ENCODE results near the gene DNAAF1.

DNAAF1 gene

GRCh38 chr16:84191466-84191865 is 46.4 kb downstream of the DNAAF1 start:
- DNase-seq (ENCODE audit: low read depth), result no peak
- TF ChIP-seq, protein P1, sequence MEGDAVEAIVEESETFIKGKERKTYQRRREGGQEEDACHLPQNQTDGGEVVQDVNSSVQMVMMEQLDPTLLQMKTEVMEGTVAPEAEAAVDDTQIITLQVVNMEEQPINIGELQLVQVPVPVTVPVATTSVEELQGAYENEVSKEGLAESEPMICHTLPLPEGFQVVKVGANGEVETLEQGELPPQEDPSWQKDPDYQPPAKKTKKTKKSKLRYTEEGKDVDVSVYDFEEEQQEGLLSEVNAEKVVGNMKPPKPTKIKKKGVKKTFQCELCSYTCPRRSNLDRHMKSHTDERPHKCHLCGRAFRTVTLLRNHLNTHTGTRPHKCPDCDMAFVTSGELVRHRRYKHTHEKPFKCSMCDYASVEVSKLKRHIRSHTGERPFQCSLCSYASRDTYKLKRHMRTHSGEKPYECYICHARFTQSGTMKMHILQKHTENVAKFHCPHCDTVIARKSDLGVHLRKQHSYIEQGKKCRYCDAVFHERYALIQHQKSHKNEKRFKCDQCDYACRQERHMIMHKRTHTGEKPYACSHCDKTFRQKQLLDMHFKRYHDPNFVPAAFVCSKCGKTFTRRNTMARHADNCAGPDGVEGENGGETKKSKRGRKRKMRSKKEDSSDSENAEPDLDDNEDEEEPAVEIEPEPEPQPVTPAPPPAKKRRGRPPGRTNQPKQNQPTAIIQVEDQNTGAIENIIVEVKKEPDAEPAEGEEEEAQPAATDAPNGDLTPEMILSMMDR (IDR thresholded peaks at IDR 0.05; ENCODE audit: control insufficient read depth, insufficient read depth, low read depth, low read length, missing control alignments), result no peak
- no peak overlapping the region for H3K4me3 ChIP-seq (ENCODE audit: control insufficient read depth, low read depth, low read length)

GRCh38 chr16:84193480-84193879 is 48.4 kb downstream of the DNAAF1 start:
- TF ChIP-seq, protein P1 (IDR thresholded peaks at IDR 0.05; ENCODE audit: control insufficient read depth, insufficient read depth, low read depth, low read length, missing control alignments), result no peak
- no peak overlapping the region for H3K4me3 ChIP-seq (ENCODE audit: control insufficient read depth, low read depth, low read length)
- no peak for DNase-seq (ENCODE audit: low read depth)

DNA sequence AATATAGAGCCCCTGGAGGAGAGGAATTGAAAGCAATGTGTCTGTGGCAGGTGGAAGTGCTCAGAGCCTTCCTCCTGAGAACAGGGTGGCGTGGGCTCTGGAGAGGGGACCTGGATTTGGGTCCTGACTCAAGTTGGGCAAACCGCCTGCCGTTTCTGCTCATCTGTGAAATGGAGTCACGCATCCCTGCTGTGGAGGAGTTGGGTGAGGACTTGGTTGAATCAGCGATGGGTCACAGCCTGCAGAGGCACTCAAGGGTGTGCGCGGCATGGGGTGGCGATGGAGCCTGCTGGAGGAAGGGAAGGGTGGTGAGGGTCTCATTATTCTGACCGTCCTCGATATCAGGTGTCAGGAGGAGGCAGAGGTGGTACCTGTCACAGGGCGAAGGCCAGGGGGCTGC is 48.9 kb downstream of the DNAAF1 start:
- DNase-seq (ENCODE audit: low read depth), result no peak
- TF ChIP-seq, protein P1 (IDR thresholded peaks at IDR 0.05; ENCODE audit: control insufficient read depth, insufficient read depth, low read depth, low read length, missing control alignments), result no peak
- no peak overlapping the region for H3K4me3 ChIP-seq (ENCODE audit: control insufficient read depth, low read depth, low read length)

DNA sequence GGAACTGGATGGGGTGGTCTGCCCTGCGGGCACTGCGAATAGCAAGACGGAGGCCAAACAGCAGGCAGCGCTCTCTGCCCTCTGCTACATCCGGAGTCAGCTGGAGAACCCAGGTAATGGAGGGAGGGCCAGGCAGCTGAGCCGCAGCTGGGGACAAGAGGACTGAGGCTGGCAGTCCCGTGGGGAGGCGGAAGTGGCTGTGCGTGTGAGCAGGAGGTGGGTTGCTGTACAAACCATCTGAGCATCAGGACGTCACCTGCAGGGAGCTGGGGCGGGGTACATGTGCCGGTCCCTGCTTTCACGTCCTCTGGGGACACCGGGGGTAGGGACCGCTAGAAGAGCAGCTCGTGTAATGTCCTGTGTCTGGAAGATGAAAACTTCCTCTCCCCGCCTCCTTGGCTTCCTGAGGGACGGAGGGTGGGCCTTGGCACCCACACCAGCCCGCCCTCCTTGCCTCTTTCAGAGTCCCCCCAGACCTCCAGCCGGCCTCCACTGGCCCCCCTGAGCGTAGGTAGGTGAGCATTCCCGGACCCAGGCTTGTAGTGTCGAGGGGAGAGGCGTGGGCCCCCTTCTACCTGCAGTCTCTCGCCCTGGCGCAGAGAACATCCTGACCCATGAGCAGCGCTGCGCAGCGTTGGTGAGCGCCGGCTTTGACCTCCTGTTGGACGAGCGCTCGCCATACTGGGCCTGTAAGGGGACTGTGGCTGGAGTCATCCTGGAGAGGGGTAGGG is 49.5 kb downstream of the DNAAF1 start:
- TF ChIP-seq, protein P1 (IDR thresholded peaks at IDR 0.05; ENCODE audit: control insufficient read depth, insufficient read depth, low read depth, low read length, missing control alignments), result no peak
- H3K4me3 ChIP-seq (ENCODE audit: control insufficient read depth, low read depth, low read length), result no peak overlapping the region
- no peak for DNase-seq (ENCODE audit: low read depth)

- no peak for DNase-seq (ENCODE audit: low read depth)
- H3K4me3 ChIP-seq (ENCODE audit: control insufficient read depth, low read depth, low read length), result no peak overlapping the region
These were observed 50.3 kb downstream of the DNAAF1 start for GRCh38 chr16:84195201-84196093.

DNA sequence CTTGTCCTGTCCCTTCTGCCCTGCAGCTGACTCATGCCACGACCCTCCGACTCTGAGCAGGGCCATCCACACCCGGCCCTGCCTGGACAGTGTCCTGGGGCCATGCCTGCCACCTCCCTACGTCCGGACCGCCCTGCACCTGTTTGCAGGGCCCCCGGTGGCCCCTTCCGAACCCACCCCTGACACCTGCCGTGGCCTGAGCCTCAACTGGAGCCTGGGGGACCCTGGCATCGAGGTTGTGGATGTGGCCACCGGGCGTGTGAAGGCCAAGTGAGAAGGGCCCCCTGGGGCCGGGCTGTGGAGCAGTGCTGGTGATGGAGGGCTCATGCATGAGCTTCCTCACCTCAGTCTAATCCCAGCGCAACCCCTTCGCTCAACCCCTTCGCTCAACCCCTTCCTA is 51.0 kb downstream of the DNAAF1 start:
- no peak for DNase-seq (ENCODE audit: low read depth)
- TF ChIP-seq, protein P1 (IDR thresholded peaks at IDR 0.05; ENCODE audit: control insufficient read depth, insufficient read depth, low read depth, low read length, missing control alignments), result no peak
- H3K4me3 ChIP-seq (ENCODE audit: control insufficient read depth, low read depth, low read length), result no peak overlapping the region

More at GRCh38 chr16:84195201-84196093, 50.3 kb downstream of the DNAAF1 start:
- TF ChIP-seq, protein P1 (IDR thresholded peaks at IDR 0.05; ENCODE audit: control insufficient read depth, insufficient read depth, low read depth, low read length, missing control alignments), result no peak
